Limb (tissue), 2 donors: Measurements from ENCODE around the gene RGPD3.
A peak's percentile ranks its signal among the peaks of the same experiment; 100 is the strongest.
"Not testable (repeated sequence)": the region's sequence is repeated elsewhere in the genome, so short reads cannot be mapped to it uniquely, and the experiment has no call there.

Source experiments
- DNase-seq, 2 donors: peaks; one replicate each; pipeline ENCODE4 v3.0.0-alpha.2; 2016; ENCODE audit errors: extremely low spot score in 2 of 2

Gene RGPD3

DNA sequence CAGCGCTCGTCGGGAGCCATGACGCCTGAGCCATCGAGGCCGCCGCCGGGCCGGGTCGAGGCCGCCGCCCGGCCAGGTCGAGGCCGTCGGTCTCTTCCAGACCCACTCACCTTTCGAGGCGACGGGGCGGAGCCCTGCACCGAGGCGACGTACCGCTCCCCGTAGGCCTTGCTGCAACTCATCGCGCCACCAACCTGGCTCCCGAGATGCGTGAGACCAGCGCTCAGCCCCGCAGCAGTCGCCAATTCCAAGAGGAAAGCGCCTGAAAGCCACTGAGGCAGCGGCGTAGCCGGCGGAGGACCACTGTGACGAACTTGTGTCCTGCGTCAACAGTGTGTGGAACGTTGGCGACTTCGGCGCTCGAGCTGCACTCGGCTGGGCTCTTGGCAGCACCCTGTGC is at the start of gene RGPD3:
Gene RGPD3 (minus strand): TSS at position 307 of the 400 bp plus-strand sequence. CDS start 125 bp downstream, at position 182.
- DNase-seq: not testable (repeated sequence)

DNA sequence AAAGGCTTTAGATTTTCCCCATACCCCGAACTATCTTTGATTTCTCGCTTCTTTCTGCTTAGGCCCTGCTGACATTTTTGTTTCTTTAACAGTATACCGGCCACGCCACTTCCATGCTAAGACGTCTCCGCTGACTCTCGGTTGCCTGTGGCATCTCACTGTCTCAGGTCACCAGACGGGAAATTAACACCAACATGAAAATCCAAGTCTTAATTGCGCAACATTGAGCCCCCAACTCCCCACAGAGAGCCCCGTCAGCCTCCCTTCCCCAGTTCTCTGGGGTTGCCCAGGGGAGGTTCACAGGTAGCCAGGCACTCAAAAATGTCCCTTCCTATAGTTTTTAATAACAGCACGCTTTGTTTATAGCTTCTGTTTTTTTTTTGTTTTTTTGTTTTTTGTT is 49.1 kb upstream of the RGPD3 start:
- no peak for DNase-seq

DNA sequence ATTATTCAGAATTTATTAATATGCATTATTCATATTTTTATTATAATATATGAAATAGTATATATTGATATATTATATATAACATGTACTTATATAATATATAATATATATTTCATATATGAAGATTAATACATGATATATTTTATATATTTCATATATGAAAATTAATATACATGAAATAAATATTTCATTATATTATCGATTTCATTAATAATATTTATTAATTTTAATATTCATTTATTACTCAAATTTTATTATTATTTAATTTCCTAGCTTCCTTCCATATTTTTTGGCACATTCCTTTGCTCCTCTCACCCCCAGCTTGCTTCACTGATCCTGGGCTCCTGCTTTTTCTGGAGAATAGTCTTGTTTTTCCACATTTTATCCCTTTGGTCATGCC is 48.7 kb upstream of the RGPD3 start:
- DNase-seq: no peak

DNA sequence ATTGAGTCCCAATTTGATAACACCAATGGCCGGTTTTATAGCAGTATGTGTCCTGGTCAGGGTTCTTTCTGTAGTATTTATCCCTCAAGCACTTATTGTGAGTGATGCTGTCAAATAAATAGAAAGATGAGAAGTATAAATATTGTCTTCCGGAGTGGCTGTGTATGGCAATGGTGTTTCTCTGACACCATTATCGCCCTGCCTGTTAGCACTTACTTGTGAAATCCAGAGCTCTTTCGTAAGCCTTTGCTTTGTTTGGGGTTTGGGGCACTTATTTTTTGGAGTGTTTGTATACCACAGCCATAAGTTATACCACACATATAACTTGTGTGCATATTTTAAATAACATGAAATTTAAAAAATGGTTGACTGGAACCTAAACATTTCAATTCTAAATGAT is 48.2 kb upstream of the RGPD3 start:
- DNase-seq: no peak

DNA sequence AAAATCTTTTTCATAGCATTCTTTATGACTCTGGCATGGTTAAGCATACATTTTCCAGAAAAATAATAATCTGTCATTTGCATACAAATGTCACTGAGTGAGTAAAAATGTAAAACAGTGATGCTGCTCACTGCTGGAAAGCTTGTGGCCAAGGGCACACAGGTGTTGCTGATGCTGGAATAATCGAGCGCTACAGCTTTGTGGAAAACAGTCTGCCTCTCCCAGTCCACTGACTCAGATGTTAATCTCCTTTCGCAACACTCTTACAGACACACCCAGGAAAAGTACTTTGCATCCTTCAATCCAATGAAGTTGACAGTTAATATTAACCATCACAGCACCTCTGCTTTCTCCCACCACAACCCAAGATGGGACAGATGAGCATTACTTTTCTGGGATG is 46.6 kb upstream of the RGPD3 start:
- not testable (repeated sequence) for DNase-seq

DNA sequence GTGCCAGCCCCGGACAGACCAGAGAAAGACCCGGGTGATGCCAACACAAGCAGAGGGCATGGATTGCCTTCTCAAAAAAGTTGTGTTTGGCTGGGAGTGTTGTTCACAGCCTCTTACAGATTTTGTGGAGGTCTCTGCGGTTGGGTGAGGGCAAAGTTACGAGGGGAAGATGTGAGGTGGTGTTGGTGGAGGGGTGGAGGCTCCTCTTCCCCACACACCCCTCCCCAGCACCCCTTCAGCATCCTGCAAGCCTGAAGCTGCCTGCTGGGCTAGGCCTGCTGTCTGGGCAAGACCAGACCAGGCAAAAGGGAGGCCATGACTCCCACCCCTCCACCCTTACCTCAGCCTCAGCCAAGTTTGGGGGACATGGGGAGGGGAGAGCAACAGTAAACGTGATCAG is 45.2 kb upstream of the RGPD3 start:
- not testable (repeated sequence) for DNase-seq

DNA sequence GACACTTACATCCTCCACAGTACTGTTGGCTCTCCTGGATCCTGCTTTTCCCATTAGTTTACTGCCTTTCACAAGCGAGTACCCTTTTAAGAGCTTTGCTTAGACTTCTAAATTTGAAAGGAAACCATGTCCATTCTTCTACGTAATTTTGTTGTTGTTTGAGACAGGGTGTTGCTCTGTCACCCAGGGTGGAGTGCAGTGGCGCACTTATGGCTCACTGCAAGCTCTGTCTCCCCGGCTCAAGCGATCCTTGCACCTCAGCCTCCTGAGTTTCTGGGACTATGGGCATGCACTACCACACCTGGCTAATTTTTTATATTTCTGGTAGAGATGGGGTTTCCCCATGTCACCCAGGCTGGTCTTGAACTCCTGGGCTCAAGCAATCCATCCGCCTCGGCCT is 43.7 kb upstream of the RGPD3 start:
- DNase-seq: not testable (repeated sequence)

DNA sequence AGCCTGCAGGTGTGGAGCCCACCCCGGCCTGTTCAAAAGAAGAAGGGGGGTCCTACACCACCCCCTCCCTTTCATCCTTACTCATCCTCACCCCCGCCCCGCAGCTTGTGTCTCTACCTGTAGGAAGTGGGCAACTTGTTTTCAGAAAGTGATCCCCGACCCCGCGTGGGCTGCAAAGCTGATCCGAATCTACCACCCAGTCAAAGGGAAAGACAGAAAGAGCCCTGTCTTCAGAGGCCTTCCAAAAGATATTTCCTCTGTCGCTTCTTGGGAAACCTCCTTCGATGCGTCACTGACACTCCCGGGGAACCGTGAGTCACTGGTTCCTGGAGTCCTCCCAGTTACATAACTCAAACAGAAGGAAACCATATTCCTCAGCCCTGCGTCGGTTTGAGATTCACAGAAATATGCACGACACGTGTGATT is 43.3 kb upstream of the RGPD3 start:
- DNase-seq: peak; percentile 42 to 51

DNA sequence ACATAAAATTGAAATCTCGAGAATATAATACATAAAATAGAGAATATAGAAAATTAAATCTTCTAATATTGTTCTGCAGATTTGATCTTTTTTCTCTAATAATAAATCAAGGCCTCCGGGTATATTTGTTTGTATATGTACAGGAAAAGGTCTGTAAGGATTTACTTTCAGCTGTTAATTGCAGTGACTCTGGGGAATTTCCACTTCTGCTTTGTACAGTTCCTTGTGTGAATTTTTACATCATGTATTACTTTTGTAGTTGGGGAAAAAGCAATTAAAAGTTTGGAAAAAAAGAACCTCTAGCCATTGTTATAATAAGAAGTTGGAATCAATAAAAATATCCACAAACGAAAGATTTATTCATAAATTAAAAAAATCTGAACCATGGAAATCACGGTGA is 42.6 kb upstream of the RGPD3 start:
- DNase-seq: not testable (repeated sequence)

DNA sequence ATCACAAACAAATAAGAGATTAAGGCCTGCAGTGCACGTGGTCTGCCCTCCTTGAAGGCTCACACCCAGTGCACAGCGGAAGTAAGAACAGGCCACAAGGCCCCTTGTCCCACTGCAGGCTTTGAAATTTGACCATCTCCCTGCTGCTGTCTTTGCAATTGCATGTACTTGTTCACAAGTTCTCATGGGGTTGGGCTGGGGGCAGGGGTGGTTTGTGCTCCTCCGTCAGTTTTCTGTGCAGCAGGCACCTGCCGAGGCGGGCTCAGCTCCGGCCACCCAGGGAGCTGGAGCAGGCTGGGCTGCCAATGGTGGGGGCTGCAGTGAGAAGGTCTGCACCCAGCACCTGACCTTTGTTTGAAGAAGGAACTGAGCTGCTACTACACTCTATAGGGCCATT is 41.2 kb upstream of the RGPD3 start:
- not testable (repeated sequence) for DNase-seq

DNA sequence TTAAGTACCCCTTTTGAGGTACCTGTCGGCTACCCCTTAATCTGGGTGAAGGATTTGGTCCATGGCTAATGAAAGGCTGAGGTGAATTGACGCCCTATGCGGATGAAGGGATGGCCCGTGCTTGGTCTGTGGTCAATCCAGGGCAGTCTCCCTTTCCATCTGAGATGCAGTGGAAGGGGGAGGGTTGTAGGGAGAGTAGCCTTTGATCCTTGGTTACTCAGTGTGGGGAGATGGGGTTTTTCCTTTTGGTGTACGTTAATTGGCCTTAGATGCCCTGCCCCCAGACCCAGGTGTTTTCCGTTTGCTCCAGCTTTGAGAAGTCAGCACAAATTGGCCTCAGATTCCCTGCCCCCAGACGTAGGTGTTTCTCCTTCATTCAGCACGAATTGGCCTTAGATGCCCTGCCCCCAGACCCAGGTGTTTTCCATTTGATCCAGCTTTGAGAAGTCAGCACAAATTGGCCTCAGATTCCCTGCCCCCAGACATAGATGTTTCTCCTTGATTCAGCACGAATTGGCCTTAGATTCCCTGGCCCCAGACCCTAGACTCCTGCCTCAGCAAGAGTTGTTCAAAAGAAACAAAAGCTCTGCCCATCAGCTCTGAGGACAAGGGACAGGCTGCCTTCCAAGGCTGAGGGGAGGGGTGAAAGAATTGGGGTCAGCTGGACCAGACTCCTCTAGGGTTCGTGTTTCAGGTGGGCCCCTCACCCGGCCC is 40.6 kb upstream of the RGPD3 start:
- DNase-seq: not testable (repeated sequence)

DNA sequence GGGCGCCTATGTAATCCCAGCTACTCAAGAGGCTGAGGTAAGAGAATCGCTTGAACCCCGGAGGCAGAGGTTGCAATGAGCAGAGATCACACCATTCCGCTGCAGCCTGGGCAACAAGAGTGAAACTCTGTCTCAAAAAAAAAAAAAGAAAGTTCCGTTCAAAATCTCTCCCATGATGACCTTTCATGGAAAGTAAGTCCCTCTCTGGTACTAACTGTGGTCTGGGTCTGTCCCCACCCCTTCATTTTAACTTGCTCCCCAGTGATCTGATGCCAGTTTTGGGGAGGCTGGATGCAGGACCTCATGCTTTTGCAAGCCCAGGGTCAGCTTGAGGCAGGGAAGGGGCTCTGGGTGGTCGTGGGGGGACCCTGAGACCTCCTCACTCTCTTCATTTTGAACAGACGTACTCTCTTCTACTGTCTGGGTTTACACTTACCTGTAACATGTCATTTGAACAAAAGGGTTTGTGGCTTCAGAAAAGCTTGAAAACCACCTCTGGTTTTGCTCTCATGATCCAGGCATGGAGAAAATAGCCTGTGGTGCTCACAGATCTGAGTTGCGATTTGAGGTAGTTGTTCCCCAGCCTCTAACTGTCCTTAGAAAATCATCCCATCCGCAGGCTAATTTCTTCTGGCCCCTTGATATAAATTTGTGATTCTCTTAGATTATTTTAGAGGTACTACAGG is 37.9 kb upstream of the RGPD3 start:
- DNase-seq: not testable (repeated sequence)

DNA sequence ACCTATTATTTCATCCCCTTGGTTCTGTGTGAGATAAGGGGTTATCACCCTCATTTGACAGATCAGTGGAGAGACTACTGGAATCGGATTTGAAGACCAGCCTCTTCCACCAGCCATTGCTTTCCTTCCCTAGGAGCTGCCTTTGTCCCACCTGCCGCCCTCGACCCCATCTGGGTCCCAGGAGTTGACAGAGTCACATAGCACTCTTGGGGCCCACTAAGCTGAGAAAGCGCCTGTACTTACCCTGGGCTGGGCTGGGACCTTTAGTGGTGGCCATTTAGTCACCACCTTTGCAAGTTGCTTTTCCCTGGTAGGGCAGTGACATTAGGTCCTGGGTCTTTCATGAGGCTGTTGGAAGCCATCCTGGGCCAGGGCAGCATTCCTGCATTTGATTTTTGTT is 36.6 kb upstream of the RGPD3 start:
- not testable (repeated sequence) for DNase-seq

DNA sequence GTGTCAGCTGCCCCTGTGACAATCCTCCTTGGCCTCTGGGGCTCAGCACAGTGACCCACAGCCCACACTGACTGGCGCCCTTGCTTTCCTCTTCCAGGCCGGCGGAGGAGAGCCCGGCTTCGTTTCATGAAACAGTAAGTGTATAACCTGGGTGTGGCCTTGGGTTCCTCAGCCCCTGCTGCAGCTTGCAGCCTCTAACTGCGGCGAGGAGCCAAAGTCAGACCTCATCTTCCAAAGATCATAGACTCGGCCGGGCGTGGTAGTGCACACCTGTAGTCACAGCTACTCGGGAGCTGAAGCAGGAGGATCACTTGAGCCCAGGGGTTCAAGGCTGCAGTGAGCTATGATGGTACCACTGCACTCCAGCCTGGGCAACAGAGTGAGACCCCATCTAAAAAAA is 36.0 kb upstream of the RGPD3 start:
- DNase-seq: not testable (repeated sequence)

DNA sequence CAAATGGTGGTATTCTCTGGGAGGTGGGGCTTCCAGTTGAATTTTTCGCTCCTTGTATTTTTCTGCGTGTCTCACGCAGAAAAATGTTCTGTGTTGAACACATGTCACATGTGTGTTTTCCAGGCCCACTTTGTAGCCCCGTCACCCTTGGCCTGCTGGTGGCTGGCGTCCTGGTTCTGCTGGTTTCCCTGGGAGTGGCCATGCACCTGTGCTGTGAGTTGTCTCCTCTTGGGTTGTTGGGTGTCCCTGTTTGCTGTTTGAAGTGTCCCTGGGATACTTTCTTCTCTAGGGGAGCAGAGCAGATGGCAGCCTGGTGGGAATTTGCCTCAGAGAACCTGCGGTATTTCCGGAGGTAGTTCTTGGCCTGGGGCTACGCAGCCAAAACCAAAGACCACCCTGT is 34.1 kb upstream of the RGPD3 start:
- DNase-seq: not testable (repeated sequence)

DNA sequence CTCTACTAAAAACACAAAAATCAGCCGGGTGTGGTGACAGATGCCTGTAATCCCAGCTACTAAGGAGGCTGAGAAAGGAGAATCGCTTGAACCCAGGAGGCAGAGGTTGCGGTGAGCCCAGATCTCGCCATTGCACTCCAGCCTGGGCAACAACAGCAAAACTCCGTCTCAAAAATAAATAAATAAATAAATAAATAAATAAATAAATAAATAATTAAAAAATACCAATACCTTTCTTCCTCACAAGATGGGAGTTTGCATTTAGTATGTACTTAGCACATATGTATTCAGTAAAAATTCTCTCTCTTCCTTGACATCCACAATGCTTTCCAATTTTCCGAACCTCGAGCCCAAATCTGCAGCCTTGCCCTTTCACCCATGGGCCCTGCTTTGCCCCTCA is 32.1 kb upstream of the RGPD3 start:
- not testable (repeated sequence) for DNase-seq

DNA sequence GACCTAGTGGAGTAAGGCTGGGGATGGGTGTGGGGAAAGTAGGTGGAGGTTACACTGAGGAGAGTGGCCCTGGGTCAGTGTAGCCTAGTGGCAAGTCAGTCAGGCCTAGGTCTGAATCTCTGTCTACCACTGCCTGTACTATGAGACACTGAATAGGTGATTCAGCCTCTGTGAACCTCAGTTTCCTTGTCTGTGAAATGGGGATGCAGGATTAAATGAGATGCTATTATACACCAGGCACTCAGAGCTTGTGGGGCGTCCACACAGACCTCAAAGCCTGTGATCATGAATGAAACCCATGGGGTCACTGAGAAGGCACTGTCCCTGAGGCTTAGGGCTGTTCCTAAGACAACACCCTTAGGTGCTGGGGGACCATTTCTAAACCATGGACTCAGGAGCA is 30.3 kb upstream of the RGPD3 start:
- not testable (repeated sequence) for DNase-seq

DNA sequence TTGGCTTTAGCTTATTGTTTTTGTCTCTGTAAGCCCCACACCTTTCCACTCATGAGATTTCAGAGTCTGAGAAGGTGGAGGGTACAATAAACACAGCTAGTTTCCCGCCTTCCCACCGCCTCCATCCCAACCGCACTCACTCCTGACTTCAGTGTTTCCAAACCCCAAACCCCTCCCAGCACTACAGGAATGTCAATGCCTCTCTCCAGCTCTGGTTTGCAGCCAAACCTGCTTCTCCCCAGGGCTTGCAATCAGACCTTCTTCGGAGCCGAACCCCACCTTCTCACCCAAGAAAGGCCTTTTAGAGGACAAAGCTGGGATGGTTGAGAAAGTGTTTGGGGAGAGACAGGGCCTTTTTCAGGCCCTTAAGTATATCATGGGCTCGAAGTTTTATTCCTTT is 24.7 kb upstream of the RGPD3 start:
- DNase-seq: peak; percentile 2 to 66

DNA sequence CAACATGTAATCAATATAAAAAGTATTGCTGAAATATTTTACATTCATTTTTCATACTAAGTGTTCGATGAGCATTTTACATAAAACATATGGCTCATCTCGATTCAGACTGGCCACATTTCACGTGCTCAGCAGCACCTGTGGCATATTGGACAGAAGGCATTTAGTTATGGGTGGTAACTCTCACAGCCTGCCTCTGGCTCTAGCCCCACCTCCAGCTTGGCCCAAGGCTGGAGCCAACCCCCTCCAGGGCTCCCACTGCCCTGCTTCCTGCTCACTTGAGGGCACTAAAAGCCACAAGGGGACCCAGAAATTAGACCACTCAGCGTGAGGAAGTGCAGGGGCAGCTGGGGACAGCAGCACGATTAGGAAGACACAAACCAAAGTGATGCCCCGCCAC is 24.2 kb upstream of the RGPD3 start:
- DNase-seq: not testable (repeated sequence)

DNA sequence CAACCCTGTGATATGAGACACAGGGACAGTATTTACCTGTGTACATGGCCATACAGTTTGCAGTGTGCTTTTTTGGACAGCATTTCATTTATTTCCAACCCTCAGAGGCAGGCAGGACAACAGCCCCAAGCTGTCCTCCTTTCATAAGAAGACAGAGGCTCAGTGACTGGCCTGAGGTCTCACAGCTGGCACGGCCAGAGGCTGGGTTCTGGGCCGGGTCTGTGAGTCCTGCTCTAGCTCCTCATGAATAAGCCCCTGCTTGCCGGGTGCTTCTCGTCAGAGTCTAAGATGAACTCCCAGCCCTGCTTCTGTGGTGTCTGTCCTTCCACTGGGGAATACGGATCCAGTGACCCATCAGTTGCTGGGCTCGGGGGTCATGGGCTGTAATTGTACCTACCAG is 21.5 kb upstream of the RGPD3 start:
- not testable (repeated sequence) for DNase-seq

DNA sequence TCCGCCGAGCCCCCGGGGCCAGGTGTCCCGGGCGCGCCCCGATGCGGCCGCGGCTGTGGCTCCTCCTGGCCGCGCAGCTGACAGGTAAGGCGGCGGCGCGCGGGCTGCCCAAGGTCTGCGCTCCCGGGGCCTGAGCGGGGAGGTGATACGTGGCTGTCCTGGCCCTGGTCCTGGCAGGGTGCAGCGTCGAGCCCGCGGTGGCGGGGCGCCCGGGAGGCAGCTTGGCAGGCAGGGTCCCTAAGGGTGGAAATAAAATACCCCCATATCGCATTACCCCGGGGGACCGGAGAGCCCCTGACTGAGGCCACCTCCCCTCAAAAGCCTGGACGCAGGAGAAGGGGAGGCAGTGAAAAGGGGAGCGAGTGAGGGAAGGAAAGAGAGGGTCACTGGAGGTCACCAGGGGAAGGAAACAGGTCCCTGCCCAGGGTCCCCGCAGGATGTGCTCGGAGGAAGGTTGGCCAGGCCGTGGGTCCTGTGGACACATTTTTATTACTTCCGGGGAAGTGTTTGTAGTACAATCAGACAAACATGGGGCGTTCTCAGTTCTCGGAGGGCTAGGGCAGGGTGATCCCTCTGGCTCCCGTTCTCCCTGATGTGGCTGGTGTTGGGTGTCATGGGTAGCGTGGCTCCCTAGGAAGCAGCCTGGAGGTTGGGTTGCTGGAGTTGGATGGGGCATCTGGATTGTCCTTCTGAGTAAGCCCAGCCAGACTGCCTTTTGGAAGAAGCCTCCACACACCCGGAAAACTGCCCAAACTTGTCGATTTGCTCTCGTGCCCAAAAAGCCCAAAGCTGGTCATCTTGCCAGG is 19.4 kb upstream of the RGPD3 start:
- DNase-seq: peak in 1 of 2 donors; percentile 36
